Epithelial cell of proximal tubule (primary cell): ENCODE results near the gene MEFV. TPM values are rescaled to one million over a fixed set of nuclear protein-coding genes. Genes with fewer than 3 reads are reported as not detected.

Experiments
- DNase-seq: peaks from one replicate; pipeline ENCODE4 v3.0.0-alpha.2; 2011; ENCODE audit warnings: low read depth
- H3K4me3 ChIP-seq: 2 replicates; pipeline ENCODE4 v1.5.1; 2011; ENCODE audit warnings: low read depth, mild to moderate bottlenecking, low read length
- total RNA-seq: library from RNA; depleted of rRNA; stranded (reverse); fragments of >200 nt; gene quantifications from 2 replicates; pipeline ENCODE4 v1.2.3, GENCODE V29; 2015
- TF ChIP-seq, protein P1 (sequence below): conservative IDR thresholded peaks from 2 replicates; pipeline ENCODE4 v1.5.1; 2012; ENCODE audit warnings: low read depth, mild to moderate bottlenecking, low read length

Gene MEFV
- total RNA-seq, 1 donor from 2014 or later: not detected

DNA sequence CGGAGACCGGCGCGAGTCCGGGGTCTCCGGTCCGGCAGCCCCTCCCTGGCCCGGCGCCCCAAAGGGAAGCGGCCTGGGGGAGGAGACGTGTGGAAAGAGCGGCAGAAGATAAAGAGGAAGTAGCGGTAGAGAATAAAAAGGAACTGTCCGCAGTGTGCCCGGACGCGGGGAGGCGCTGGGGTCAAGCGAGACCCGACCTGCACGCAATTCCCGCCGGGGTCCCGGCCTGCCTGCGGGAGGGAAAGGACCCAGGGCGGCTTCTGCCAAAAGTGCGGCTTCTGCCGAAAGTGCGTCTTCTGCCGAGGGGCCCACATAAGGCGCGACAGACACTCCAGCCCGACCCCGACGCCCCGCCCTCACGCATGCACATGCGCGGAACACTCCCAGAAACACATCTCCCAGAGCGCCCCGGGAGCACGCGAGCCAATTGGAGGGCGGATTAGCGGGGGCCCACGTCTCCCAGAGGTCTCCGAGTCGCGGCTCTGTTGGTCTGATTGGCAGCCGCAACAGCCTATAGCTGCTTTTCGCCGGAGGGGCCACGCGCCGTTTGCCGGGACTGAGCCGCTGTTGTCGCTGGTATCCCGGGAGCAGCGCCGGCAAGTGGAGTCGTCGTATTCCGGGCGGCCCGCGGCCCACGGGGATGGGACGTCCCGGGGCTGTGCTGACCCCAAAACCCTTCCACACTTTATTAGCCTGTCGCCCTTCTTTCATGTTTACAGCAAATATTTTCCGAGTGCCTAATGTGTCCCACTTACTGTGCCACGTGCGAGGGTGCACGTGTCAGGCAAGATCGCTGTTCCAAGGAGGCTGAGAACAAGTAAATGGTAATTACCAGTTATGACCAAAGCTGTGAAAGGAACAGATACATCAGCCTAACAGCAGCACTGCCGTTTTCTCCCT is 8.0 kb upstream of the MEFV start:
- TF ChIP-seq, protein P1, sequence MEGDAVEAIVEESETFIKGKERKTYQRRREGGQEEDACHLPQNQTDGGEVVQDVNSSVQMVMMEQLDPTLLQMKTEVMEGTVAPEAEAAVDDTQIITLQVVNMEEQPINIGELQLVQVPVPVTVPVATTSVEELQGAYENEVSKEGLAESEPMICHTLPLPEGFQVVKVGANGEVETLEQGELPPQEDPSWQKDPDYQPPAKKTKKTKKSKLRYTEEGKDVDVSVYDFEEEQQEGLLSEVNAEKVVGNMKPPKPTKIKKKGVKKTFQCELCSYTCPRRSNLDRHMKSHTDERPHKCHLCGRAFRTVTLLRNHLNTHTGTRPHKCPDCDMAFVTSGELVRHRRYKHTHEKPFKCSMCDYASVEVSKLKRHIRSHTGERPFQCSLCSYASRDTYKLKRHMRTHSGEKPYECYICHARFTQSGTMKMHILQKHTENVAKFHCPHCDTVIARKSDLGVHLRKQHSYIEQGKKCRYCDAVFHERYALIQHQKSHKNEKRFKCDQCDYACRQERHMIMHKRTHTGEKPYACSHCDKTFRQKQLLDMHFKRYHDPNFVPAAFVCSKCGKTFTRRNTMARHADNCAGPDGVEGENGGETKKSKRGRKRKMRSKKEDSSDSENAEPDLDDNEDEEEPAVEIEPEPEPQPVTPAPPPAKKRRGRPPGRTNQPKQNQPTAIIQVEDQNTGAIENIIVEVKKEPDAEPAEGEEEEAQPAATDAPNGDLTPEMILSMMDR: peak; percentile 29
- peak; percentile 61 for DNase-seq
- H3K4me3 ChIP-seq: peak overlapping the region; percentile 64

DNA sequence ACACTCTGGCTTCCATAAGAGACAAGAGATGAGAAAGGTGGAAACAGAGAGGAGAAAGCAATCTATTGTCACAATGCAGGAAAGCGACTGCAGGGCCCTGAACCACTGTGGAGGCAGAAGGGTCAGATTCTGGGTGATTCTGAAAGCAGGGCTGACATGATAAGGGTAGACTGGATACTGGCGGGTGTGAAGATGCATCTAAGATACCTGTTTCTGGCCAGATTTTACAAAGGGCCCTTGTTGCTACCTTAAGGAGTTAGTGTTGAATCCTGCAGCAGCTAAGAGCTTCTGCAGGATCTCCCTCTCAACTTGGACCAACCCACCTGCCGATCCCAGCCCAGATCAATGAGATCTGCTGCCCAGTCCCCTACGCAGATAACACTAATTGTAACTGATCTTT is 6.1 kb upstream of the MEFV start:
- no peak overlapping the region for H3K4me3 ChIP-seq
- DNase-seq: no peak
- TF ChIP-seq, protein P1: no peak

DNA sequence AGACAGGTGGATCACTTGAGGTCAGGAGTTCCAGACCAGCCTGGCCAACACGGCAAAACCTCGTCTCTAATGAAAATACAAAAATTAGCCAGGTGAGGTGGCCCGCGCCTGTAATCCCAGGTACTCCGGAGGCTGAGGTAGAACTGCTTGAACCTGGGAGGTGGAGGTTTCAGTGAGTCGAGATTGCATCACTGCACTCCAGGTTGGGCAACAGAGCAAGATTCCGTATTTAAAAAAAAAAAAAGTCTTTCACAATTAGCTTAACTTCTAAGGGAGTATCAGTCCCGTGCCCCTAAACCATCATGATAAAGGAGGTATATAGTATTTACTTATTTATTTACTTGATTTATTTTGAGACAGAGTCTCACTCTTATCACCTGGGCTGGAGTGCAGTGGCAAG is 3.4 kb upstream of the MEFV start:
- no peak overlapping the region for H3K4me3 ChIP-seq
- TF ChIP-seq, protein P1: no peak
- no peak for DNase-seq

DNA sequence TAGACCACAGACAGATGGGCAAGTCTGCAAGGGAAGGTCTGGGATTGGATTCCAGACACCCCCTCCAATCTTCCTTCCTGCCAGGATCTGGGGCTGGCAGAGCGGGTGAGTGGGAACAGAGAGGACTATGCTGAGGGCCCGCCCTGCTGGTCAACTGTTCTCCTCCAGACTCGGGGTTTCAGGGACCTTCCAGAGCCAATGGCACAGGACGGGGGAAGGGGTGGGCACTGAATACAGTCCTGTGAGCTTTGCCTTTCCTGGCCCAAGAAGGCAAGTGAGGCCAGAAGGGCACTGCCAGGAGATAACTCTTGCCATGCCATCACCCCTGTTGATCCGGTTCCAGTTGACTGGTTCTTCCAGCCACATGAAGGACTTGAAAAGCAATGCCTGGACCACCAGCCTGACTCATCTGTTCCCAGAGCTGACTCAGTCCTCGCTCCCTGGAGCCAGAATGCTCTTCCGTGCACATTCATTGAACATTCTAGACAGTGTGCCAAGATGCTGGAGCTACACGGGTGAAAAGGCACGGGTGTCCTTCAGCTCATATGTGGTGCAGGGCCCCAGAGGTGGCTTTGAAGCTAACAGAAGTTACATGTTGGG is 533 bp upstream of the MEFV start:
- no peak overlapping the region for H3K4me3 ChIP-seq
- peak; percentile 70 for DNase-seq
- TF ChIP-seq, protein P1: no peak

DNA sequence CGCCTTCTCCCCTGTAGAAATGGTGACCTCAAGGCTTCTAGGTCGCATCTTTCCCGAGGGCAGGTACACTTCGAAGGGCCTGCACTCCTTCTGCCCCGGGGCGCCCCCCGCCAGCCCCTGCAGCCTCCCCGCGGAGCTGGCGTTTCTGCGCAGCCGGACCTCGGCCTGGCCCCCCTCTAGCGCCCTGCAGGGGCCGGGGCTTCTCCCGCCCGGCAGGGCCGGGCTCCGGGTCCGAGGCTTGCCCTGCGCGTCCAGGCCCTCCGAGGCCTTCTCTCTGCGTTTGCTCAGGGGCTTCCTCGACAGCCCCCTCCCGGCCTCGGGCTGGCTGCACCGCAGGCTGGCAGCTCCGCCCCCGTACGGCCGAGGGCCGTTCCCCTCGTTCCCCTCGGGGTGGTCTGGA is 2.1 kb downstream of the MEFV start:
- TF ChIP-seq, protein P1: no peak
- H3K4me3 ChIP-seq: no peak overlapping the region
- DNase-seq: no peak

DNA sequence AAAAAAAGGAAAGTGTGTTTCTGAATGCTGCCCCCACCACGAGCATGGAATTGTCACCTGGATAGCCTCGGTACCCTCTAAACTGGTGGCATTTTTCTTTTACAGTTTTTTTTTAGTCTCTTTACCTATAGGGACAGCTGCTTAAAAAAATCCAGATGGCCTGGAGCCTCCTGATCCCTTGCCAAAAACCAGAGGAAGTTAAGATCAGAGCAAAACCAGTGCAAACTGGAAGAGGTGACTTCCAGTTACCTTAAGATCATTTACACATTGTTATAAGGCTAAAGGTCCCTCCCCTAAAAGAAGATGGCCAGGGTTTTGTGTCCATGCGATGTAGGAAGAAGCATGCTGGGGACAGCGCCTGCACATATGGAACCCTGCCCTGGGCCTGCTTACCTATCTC is 3.5 kb downstream of the MEFV start:
- TF ChIP-seq, protein P1: no peak
- no peak overlapping the region for H3K4me3 ChIP-seq
- DNase-seq: no peak
